Measurements from ENCODE around the gene STK17A. TPM values are rescaled to one million over a fixed set of nuclear protein-coding genes. Genes with fewer than 3 reads are reported as not detected.

STK17A gene
- total RNA-seq, 2 donors from 2014 or later, result 16.0 to 30.6 TPM

- Histone ChIP-seq H3K36me3 (peaks cover 5% of the 10 kb centered on the region), H3K27me3 (no peaks in the 10 kb centered on the region), H3K4me1 (no peaks in the 10 kb centered on the region), H3K27ac (no peak overlapping the region), H3K9me3 (no peaks in the 10 kb centered on the region), H3K9ac (ENCODE audit: low read depth in 2 of 2, low read length in 2 of 2) (no peak overlapping the region), H3K4me3 (no peak overlapping the region)
- no peak for DNase-seq
- intact Hi-C loops (cut with DNase I), result no loop called here
- no peak for TF ChIP-seq CTCF (IDR thresholded peaks at IDR 0.05)
These were observed 19.3 kb downstream of the STK17A start for GRCh38 chr7:43602256-43602655.

GRCh38 chr7:43604251-43604650 is 21.3 kb downstream of the STK17A start:
- peaks cover 3% of the 10 kb centered on the region for H3K36me3 ChIP-seq
- intact Hi-C loops (cut with DNase I), result no loop called here
- no peak for DNase-seq
- H3K9ac ChIP-seq (ENCODE audit: low read depth in 2 of 2, low read length in 2 of 2), result no peak overlapping the region
- no peak overlapping the region for H3K27ac ChIP-seq
- no peaks in the 10 kb centered on the region for H3K4me1 ChIP-seq
- H3K9me3 ChIP-seq, result no peaks in the 10 kb centered on the region
- TF ChIP-seq CTCF (IDR thresholded peaks at IDR 0.05), result no peak
- no peak overlapping the region for H3K4me3 ChIP-seq
- no peaks in the 10 kb centered on the region for H3K27me3 ChIP-seq

- Histone ChIP-seq H3K9ac (ENCODE audit: low read depth in 2 of 2, low read length in 2 of 2) (no peak overlapping the region), H3K4me1 (no peaks in the 10 kb centered on the region), H3K36me3 (no peaks in the 10 kb centered on the region), H3K9me3 (no peaks in the 10 kb centered on the region), H3K27me3 (no peaks in the 10 kb centered on the region), H3K27ac (no peak overlapping the region), H3K4me3 (no peak overlapping the region)
- intact Hi-C loops (cut with DNase I), result no loop called here
- no peak for DNase-seq
- TF ChIP-seq CTCF (IDR thresholded peaks at IDR 0.05), result no peak
These were observed 26.2 kb downstream of the STK17A start for GRCh38 chr7:43609097-43609496.

GRCh38 chr7:43612128-43612527 is 29.2 kb downstream of the STK17A start:
- Histone ChIP-seq H3K4me3 (no peak overlapping the region), H3K9ac (ENCODE audit: low read depth in 2 of 2, low read length in 2 of 2) (no peak overlapping the region), H3K4me1 (no peaks in the 10 kb centered on the region), H3K9me3 (no peaks in the 10 kb centered on the region), H3K27ac (no peak overlapping the region), H3K36me3 (no peaks in the 10 kb centered on the region), H3K27me3 (no peaks in the 10 kb centered on the region)
- no peak for TF ChIP-seq CTCF (IDR thresholded peaks at IDR 0.05)
- DNase-seq, result no peak
- intact Hi-C loops (cut with DNase I), result no loop called here

- no peaks in the 10 kb centered on the region for H3K27me3 ChIP-seq
- H3K9ac ChIP-seq (ENCODE audit: low read depth in 2 of 2, low read length in 2 of 2), result no peak overlapping the region
- DNase-seq, result no peak
- no peak overlapping the region for H3K27ac ChIP-seq
- no peaks in the 10 kb centered on the region for H3K36me3 ChIP-seq
- no peak overlapping the region for H3K4me3 ChIP-seq
- intact Hi-C loops (cut with DNase I), result no loop called here
- TF ChIP-seq CTCF (IDR thresholded peaks at IDR 0.05), result no peak
- H3K4me1 ChIP-seq, result no peaks in the 10 kb centered on the region
- no peaks in the 10 kb centered on the region for H3K9me3 ChIP-seq
These were observed 30.0 kb downstream of the STK17A start for GRCh38 chr7:43612599-43613589.

All from colonic mucosa (tissue), 4 donors.